KOPT-K1 (cell line): ENCODE results near the gene GAS2L1.

Source experiments
- H3K27ac ChIP-seq: fragments of 200-600 bp; sonication (generic); 2 replicates; pipeline ENCODE4 v1.5.1; 2016; ENCODE audit warnings: antibody characterized with exemption, mild to moderate bottlenecking, low read depth, low read length; ENCODE audit not compliant: poor library complexity, severe bottlenecking
- H3K36me3 ChIP-seq: fragments of 200-600 bp; sonication (generic); 2 replicates; pipeline ENCODE4 v1.5.1; 2017; ENCODE audit warnings: antibody characterized with exemption, mild to moderate bottlenecking, low read length, moderate library complexity; ENCODE audit not compliant: insufficient read depth
- H3K9me3 ChIP-seq: fragments of 200-600 bp; sonication (generic); 2 replicates; pipeline ENCODE4 v1.5.1; 2017; ENCODE audit warnings: antibody characterized with exemption, low read length, mild to moderate bottlenecking; ENCODE audit not compliant: insufficient read depth, poor library complexity, severe bottlenecking

GAS2L1 gene

GRCh38 chr22:29268511-29269229, 37.8 kb upstream of the GAS2L1 start:
- H3K36me3 ChIP-seq: peaks cover 70% of the 10 kb centered on the region
- no peaks in the 10 kb centered on the region for H3K9me3 ChIP-seq
- H3K27ac ChIP-seq: peak overlapping the region; percentile 98

DNA sequence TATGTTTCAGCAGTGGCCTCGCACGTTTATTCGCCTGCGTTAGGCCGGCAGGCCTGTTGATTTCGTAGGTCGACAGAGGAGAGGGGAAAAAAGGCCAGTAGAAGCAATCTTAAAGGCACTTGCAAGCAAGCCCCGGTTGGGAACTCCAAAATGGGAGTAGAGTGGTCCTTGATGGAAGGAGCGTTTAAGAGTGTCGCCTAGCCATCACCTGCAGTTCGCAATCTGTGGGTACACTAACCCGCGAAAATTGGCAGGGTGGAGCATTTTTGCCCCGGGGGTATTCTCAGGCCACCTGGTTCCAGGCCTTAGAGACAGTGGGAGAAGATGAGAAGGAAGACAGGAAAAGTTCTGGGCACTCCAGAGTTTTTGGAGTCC, 37.2 kb upstream of the GAS2L1 start:
- Histone ChIP-seq H3K36me3 (peaks cover 70% of the 10 kb centered on the region), H3K27ac (peak overlapping the region; percentile 98), H3K9me3 (no peaks in the 10 kb centered on the region)

DNA sequence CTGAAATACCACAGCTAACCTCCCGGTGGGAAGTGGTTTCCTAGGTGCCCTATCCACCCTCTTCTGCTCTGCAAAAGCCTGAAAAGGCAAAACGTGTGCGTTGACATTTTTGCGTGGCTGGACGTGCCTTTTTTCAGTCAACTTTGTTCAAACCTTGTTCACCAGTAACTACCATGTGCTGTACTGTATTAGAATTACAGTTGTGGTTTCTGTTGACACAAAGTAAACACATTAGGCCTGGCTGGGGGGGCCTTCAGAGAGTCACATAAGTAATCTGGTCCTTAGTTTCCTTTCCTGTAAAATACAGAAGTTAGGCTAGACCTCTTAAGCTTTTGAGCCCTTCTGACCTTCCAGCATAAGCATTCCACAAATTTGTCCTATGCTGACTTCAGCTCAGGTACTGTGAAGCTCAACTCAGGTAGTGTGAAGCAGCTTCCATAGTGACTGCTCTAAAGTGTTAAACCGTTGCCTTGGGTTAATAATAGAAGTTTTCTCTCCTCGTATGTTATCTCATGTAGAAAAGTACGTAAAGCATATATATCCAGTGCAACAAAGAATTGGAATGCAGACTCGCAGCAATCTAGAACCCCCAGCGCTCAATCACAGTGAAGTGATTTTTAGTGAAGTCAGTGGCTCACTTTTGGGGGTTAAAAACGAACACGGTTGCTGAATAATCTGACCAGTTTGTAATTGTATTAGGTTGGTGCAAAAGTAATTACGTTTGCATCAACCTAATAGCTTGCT, 36.5 kb upstream of the GAS2L1 start:
- no peaks in the 10 kb centered on the region for H3K9me3 ChIP-seq
- peaks cover 72% of the 10 kb centered on the region for H3K36me3 ChIP-seq
- peak overlapping the region; percentile 98 for H3K27ac ChIP-seq

DNA sequence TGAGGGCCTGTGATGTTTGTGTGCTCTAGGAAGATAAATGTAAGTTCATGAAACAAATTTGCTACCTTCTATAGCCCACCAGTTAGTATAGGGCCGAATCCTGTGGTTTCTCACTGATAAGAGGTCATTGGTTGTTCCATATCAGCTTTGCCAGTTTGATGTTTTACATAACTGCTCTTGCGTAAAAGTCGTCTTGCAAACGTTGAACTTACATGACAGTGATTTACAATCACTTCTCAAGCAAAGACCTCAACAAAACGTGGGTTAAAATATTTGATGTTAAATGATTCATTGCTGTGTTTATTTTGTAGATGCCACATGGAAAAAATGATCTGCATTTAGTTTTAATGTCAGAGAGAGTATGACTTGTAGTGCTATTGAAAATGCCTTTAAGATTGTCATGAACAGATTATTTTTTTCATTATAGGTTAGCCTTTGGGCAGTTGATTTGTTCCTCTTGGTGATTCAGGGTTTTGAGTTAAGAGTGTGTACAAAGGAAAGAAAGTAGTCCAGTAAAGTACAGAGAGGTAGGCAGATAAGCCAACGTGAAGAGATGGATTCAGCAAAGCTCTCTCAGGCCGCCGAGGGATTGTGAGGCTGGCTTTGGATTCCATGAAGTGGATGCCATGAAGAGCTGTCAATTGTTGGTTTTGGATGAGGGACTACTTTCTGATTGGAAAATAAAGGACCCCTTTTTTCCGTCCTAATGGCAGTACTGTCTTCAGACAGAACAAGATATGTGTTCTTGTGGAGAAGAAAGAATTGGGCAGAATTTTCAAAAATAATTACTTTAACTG, 35.8 kb upstream of the GAS2L1 start:
- H3K36me3 ChIP-seq: peaks cover 72% of the 10 kb centered on the region
- no peaks in the 10 kb centered on the region for H3K9me3 ChIP-seq
- peak overlapping the region; percentile 98 for H3K27ac ChIP-seq

DNA sequence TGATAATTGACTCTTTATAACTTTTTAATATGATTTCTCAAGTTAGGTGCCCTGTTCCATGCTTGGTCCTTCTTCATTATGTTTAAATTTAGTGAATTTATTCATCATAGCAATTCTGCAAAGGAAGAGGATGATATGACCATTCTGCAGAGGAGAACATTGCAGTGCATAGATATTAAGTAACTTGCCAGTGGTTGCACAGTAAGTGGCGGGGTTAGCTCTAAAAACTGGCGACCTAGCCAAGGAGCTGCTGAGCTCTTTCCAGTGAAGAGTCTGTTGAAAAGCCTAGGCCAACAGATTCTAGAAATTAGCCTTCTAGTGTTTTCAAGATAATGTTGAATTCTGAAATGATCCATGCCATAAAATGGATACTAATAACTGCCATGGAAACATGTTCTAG, 33.8 kb upstream of the GAS2L1 start:
- Histone ChIP-seq H3K36me3 (peaks cover 85% of the 10 kb centered on the region), H3K9me3 (no peaks in the 10 kb centered on the region), H3K27ac (no peak overlapping the region)

GRCh38 chr22:29275167-29275566, 31.3 kb upstream of the GAS2L1 start:
- Histone ChIP-seq H3K27ac (no peak overlapping the region), H3K36me3 (peaks cover 100% of the 10 kb centered on the region), H3K9me3 (no peaks in the 10 kb centered on the region)

GRCh38 chr22:29275819-29276565, 30.5 kb upstream of the GAS2L1 start:
- no peaks in the 10 kb centered on the region for H3K9me3 ChIP-seq
- no peak overlapping the region for H3K27ac ChIP-seq
- H3K36me3 ChIP-seq: peaks cover 100% of the 10 kb centered on the region

GRCh38 chr22:29277927-29278326, 28.5 kb upstream of the GAS2L1 start:
- Histone ChIP-seq H3K27ac (no peak overlapping the region), H3K9me3 (no peaks in the 10 kb centered on the region), H3K36me3 (peaks cover 100% of the 10 kb centered on the region)

DNA sequence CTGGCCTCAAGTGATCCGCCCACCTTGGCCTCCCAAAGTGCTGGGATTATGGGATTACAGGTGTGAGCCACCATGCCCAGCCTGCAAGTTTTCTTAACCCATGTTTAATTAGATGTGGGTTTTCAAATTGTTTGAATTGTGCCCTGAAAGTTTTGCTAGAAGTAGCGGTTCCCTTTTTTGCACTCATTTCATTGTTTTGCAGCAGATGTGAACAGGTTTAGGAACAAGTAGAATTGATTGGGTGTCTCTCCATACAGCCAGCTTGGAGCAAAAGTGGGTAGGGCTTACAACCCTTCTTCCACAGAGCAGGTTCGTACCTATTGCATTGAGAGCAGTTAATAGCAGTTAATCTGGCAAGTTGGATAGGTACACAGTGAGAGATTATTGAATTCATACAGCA, 22.3 kb upstream of the GAS2L1 start:
- H3K36me3 ChIP-seq: peaks cover 100% of the 10 kb centered on the region
- no peak overlapping the region for H3K27ac ChIP-seq
- H3K9me3 ChIP-seq: no peaks in the 10 kb centered on the region

GRCh38 chr22:29288837-29289236, 17.6 kb upstream of the GAS2L1 start:
- no peaks in the 10 kb centered on the region for H3K9me3 ChIP-seq
- H3K36me3 ChIP-seq: peaks cover 100% of the 10 kb centered on the region
- H3K27ac ChIP-seq: no peak overlapping the region

- Histone ChIP-seq H3K9me3 (no peaks in the 10 kb centered on the region), H3K36me3 (peaks cover 100% of the 10 kb centered on the region), H3K27ac (no peak overlapping the region)
These were observed 16.4 kb upstream of the GAS2L1 start for GRCh38 chr22:29290061-29290460.

DNA sequence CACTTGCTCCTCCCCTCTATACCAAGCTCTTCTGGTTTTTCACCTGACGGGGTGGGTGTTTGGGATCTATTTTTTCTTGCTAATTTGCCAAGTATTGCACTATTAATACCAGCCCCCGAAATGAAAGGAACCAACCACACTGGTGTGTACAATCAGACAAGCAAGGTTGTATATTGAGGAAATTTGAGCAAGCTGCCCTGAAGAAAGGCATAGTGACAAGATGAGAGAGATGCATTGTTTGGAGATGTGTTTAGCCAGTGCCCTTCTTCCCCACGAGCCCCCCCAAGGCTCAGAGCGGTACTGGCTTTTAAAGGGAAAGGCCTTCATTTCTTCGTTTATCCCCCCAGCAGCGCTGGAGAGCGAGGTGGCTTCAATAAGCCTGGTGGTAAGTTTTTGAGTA, 15.2 kb upstream of the GAS2L1 start:
- Histone ChIP-seq H3K36me3 (peaks cover 100% of the 10 kb centered on the region), H3K9me3 (no peaks in the 10 kb centered on the region), H3K27ac (no peak overlapping the region)

DNA sequence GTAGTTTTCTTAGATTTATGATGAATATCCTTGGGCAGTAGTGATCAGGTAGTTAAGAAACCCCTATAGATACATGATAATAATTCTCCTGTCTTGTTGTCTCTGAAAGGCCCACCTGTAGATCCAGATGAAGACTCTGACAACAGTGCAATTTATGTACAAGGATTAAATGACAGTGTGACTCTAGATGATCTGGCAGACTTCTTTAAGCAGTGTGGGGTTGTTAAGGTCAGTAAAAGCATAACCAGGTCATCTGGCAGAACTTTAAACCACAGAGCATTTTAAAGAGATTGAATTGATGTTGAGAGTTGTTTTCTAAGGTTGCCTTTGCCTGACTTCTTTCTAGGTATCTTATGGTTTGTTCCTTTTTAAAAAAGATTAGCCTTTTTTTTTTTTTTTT, 14.1 kb upstream of the GAS2L1 start:
- Histone ChIP-seq H3K27ac (no peak overlapping the region), H3K36me3 (peaks cover 100% of the 10 kb centered on the region), H3K9me3 (no peaks in the 10 kb centered on the region)

DNA sequence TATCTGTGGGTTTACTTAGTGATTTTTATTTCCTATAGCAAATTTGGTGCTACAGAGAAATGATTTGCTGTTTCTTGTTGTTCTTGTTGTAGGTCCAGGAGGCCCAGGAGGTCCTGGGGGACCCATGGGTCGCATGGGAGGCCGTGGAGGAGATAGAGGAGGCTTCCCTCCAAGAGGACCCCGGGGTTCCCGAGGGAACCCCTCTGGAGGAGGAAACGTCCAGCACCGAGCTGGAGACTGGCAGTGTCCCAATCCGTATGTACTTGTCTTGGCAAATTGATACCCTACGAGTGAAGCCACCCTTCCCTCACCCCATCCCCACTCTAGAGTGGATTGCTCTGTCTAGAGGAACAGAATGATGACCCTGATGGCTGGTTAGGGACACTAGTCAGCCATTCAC, 7.8 kb upstream of the GAS2L1 start:
- no peaks in the 10 kb centered on the region for H3K9me3 ChIP-seq
- H3K27ac ChIP-seq: no peak overlapping the region
- H3K36me3 ChIP-seq: peaks cover 83% of the 10 kb centered on the region
